ENCODE measurements around the gene AOC1.

Gene AOC1

GRCh38 chr7:150858236-150859197 is 6.2 kb downstream of the AOC1 start:
- no peak for DNase-seq

GRCh38 chr7:150860291-150860977 is 8.1 kb downstream of the AOC1 start:
- DNase-seq: no peak

GRCh38 chr7:150860978-150861295 is 8.6 kb downstream of the AOC1 start:
- no peak for DNase-seq

GRCh38 chr7:150862356-150862755 is 10.0 kb downstream of the AOC1 start:
- DNase-seq: no peak

- DNase-seq: no peak
These were observed 11.6 kb downstream of the AOC1 start for GRCh38 chr7:150863946-150864345.

- DNase-seq: no peak
These were observed 14.7 kb downstream of the AOC1 start for GRCh38 chr7:150866932-150867564.

GRCh38 chr7:150867605-150868004 is 15.3 kb downstream of the AOC1 start:
- no peak for DNase-seq

DNA sequence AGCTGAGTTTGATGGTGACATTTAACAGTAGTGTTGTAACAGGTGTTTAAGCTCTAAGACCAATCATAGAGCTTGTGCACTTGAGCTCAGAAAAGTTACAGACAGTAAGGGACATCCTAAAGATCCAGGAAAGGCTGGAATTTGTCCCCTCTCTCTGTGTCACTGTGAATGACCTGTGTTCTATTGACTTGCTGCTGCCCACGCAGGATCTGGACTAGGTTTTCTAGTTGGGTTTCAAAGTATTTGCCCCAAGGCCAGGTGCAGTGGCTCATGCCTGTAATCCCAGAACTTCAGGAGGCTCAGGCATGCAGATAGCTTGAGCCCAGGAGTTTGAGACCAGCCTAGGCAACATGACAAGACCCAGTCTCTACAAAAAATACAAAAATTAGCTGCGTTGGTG is 17.1 kb downstream of the AOC1 start:
- DNase-seq: no peak

DNA sequence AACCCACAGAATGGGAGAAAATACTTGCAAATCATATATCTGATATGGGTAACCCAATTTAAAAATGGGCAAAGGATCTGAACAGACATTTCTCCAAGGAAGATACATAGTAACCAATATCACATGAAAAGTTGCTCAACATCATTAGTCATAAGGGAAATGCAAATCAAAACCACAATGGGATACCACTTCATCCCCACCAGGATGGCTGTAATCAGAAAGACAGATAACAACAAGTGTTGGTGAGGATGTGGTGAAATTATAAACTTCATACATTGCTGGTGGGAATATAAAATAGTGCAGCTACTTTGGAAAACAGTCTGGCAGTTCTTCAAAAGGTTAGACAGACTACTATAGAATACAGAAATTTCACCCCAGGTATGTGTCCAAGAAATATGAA is 19.3 kb downstream of the AOC1 start:
- no peak for DNase-seq

- DNase-seq: no peak
These were observed 22.3 kb downstream of the AOC1 start for GRCh38 chr7:150874401-150875198.

GRCh38 chr7:150875791-150876190 is 23.5 kb downstream of the AOC1 start:
- DNase-seq: no peak

- peak; percentile 36 to 69 for DNase-seq
These were observed 24.7 kb downstream of the AOC1 start for GRCh38 chr7:150876817-150877526.

DNA sequence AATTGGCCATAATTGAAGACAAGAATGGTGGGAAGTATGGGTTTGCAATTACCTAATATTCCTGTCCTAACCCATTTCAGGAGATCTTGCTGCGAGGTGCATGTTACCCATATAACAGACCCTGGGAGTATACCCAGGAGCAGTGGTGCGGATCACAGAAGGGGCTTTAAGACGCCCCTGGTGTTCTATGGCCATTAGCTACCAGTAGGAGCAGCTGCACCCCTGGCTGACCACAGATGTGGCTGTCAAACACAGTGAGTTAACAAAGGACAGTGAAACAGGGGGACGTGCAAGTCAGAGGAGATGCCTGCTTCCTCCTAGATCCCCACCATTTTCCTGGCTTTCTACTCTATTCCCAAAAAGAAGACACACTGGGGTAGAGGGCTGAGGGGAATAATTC is 25.2 kb downstream of the AOC1 start:
- DNase-seq: no peak

DNA sequence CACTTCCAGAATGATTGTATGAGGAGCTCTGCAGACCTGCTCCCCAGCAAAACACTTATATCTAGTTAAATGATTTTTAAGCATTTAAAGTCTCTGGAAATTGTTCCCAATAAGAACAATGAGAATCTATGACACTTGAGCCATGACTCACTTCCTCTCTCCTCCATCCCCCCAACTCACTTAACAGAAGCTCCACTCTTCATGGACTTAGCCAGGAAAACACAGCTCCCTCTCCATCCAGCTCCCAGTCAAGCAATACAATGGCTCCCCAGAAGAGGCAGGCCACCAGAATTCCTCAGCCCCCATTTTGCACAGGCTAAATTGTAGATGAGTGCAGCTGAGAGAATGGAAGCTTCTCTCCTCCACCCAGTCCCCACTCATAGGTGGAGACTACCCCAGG is 27.0 kb downstream of the AOC1 start:
- no peak for DNase-seq

DNA sequence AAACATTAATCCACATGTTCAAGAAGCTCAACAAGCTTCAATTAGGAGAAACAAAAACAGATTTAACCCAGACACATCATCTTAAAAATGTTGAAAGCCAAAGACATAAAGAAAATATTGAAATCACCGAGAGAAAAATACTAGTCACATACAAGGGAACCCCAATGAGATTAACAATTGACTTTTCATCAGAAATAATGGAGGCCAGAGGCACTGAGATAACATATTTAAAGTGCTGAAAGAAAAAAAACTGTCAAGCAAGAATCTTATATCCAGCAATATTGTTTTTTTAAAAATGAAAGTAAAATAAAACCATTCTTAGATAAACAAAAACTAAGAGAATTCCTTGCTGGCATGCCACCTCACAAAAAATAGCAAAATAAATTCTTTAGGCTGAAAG is 28.9 kb downstream of the AOC1 start:
- DNase-seq: no peak

DNA sequence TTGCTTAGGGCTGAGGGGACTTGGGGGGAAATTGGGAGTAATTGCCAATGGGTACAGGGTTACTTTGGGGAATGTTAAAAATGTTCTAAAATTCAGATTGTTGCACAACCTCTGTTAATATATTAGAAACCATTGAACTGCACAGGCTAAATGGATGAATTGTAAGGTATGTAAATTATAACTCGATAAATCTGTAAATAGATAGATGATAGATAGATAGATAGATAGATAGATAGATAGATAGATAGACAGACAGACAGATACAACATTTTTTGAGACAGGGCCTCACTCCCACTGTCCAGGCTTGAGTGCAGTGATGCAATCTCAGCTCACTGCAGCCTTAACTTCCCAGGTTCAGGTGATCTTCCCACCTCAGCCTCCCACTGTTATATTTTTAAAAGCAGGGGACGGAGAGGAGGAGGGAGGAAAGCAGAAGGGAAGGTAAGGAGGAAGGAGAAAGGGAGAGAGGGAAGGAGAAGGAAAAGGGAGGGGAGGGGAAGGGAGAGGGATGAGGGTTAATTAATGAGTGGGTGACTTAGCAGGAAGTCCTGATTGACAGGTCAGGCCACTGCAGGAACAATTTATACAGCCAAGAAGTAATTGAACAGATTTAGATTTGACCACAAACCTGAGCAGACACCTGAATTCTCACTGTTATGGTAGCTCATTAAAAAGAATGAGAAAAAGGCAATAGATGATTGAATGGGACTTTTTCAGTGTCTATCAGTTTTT is 38.7 kb downstream of the AOC1 start:
- no peak for DNase-seq

DNA sequence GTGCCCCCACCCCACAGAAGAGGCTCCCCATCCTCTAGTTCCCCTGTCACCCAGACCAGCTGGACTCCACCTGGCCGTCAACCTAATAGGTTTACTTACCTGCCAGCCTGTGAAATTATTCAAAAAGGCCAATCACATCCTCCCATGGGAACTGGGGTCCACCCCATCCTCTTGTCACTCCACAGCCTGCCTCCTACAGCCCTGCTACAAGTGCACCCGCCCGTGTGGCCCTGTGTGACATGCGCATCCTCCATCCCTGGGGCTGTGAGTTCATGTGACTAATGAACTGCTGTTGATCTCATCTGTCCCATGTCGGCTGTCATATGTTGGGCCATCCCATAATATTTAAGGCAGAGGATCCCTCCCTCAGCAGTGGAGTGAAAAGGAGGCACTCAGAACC is 39.4 kb downstream of the AOC1 start:
- no peak for DNase-seq

DNA sequence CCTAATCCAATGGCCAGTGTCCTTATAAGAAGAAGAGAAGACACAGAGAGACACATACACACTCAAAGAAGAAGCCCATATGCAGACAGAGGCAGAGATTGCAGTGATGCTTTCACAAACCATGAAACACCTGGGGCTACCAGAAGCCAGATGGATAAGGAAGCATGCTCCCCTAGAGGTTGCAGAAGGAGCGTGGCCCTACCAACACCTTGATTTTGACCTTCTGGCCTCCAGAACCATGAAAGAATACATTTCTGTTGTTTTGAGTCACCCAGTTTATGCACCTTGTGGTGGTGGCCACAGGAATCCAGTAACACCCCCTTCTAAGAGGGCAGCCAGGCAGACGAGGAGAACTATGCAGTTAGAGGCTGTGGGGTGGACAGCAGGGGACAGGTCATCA is 43.5 kb downstream of the AOC1 start:
- DNase-seq: no peak

DNA sequence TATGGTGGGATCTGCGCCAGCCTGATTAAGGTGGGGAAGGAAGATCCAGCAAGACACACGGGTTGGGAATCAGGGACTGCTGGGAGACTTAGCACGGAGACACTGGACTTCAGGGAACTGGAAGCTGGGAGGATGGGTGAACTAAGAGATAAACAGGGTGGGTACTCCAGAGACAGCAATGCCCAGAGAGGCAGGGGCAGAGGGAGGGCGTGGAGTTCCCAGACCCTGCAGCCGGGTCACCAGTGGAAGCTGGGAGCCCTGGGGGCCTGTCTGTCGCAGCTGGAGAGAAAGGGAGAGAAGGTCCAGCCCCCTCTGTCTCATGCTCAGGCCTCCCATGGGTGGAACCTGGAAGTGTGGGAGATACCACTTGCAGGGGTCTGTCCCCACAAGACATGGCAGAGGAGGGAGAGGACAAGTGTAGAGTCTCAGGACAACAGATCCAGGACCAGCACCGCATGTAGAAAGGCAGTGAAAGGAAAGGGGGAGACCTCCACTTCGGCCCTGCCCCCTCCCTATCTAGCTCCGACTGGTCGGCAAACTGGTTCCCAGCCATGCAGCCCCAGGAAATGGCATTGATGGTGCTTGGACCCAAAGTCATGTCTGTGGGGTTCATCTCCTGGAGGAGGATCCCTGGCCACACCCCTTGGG is 44.4 kb downstream of the AOC1 start:
- DNase-seq: no peak

- DNase-seq: no peak
These were observed 45.5 kb downstream of the AOC1 start for GRCh38 chr7:150897502-150898474.

Measured in hippocampal formation (tissue), 2 donors.